Thoracic aorta (tissue), 2 donors: Measurements from ENCODE around the gene E2F4. TPM values are rescaled to one million over a fixed set of nuclear protein-coding genes. Genes with fewer than 3 reads are reported as not detected.

Experiments
- ATAC-seq: fragments of 150-250 bp; one replicate; pipeline ENCODE4 v1.8.0; 2017; ENCODE audit warnings: low read depth; ENCODE audit not compliant: insufficient number of reproducible peaks, low FRiP score
- DNase-seq: peaks from one replicate; pipeline ENCODE4 v3.0.0-alpha.2; 2020; ENCODE audit warnings: low spot score
- H3K27ac ChIP-seq, 2 donors: fragments of 200-600 bp; sonication (generic); 1 replicate in 1 of 2; 2 replicates in 1 of 2; pipeline ENCODE4 v1.5.1; 2016; ENCODE audit warnings: mild to moderate bottlenecking in 2 of 2, moderate library complexity in 2 of 2
- H3K27me3 ChIP-seq: fragments of 200-600 bp; sonication (generic); replicated peaks from 2 replicates; pipeline ENCODE4 v1.6.0; 2016; ENCODE audit warnings: mild to moderate bottlenecking; ENCODE audit not compliant: insufficient read depth
- H3K36me3 ChIP-seq: fragments of 200-600 bp; sonication (generic); one replicate; pipeline ENCODE4 v1.5.1; 2016
- H3K4me1 ChIP-seq, 2 donors: fragments of 200-600 bp; sonication (generic); 1 replicate in 1 of 2; 2 replicates in 1 of 2; pipeline versions ENCODE4 v1.5.1 to v1.6.0; 2016; ENCODE audit warnings: low read depth in 2 of 2, mild to moderate bottlenecking in 1 of 2; ENCODE audit not compliant: control insufficient read depth in 1 of 2
- H3K4me3 ChIP-seq: fragments of 200-600 bp; sonication (generic); 2 replicates; pipeline ENCODE4 v1.5.1; 2016; ENCODE audit warnings: mild to moderate bottlenecking
- H3K9me3 ChIP-seq: fragments of 200-600 bp; sonication (generic); 2 replicates; pipeline ENCODE4 v1.5.1; 2016
- total RNA-seq, 2 donors: library from RNA; depleted of rRNA; stranded (reverse); fragments of >200 nt; gene quantifications; one replicate each; pipeline versions ENCODE4 v1.1.0 to v1.2.3, GENCODE V29; 2016
- TF ChIP-seq, protein P1 (sequence below): fragments of 200-600 bp; sonication (generic); IDR thresholded peaks from one replicate; pipeline ENCODE4 v1.5.1; 2019; ENCODE audit warnings: antibody characterized with exemption

The E2F4 gene
- total RNA-seq, 2 donors from 2014 or later, result 96.4 to 120 TPM

DNA sequence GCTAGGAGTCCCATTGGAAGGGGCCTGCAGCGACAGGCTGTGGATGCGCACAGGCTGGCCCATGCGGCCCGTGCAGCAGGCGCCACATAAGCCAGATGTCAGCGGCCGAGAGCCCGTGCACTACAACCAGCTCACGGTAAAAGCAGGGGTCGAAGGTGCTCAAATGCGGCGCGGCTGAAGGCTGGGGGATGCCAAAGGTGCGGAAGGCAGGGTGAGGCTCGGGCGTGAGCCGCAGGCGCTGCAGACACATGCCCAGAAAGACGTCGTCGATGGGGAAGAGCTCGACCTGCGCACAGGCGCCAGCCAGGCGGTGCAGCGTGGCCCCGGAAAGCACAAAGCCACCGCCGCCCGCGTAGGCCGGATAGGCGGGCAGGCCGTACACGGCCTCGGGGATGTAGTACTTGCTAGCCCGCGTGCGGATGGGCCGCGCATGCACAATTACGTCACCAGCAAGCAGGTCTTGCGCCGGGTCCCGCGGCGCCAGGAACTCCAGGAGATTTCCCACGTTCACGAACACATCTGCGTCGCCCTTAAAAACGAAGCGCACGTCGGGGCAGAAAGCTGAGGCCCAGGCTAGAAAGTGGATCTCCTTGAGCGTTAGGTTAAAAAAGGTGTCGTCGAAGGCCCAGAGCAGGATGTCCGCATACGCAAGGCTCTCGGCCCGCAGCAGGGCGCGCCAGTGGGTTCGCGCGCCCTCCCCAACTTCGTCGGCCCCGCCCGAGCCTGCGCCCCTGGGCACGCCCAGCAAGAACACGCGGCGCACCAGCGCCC lies 42.5 kb upstream of the E2F4 start:
- H3K4me3 ChIP-seq, result peak overlapping the region; percentile 96
- H3K27me3 ChIP-seq, result no peaks in the 10 kb centered on the region
- H3K27ac ChIP-seq, result peak overlapping the region in 1 of 2 donors; percentile 95
- ATAC-seq (no peak), DNase-seq (no peak)
- H3K4me1 ChIP-seq, result peaks cover 0 to 7% of the 10 kb centered on the region in 2 donors
- peaks cover 16% of the 10 kb centered on the region for H3K36me3 ChIP-seq
- TF ChIP-seq, protein P1, sequence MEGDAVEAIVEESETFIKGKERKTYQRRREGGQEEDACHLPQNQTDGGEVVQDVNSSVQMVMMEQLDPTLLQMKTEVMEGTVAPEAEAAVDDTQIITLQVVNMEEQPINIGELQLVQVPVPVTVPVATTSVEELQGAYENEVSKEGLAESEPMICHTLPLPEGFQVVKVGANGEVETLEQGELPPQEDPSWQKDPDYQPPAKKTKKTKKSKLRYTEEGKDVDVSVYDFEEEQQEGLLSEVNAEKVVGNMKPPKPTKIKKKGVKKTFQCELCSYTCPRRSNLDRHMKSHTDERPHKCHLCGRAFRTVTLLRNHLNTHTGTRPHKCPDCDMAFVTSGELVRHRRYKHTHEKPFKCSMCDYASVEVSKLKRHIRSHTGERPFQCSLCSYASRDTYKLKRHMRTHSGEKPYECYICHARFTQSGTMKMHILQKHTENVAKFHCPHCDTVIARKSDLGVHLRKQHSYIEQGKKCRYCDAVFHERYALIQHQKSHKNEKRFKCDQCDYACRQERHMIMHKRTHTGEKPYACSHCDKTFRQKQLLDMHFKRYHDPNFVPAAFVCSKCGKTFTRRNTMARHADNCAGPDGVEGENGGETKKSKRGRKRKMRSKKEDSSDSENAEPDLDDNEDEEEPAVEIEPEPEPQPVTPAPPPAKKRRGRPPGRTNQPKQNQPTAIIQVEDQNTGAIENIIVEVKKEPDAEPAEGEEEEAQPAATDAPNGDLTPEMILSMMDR, result no peak
- no peaks in the 10 kb centered on the region for H3K9me3 ChIP-seq

DNA sequence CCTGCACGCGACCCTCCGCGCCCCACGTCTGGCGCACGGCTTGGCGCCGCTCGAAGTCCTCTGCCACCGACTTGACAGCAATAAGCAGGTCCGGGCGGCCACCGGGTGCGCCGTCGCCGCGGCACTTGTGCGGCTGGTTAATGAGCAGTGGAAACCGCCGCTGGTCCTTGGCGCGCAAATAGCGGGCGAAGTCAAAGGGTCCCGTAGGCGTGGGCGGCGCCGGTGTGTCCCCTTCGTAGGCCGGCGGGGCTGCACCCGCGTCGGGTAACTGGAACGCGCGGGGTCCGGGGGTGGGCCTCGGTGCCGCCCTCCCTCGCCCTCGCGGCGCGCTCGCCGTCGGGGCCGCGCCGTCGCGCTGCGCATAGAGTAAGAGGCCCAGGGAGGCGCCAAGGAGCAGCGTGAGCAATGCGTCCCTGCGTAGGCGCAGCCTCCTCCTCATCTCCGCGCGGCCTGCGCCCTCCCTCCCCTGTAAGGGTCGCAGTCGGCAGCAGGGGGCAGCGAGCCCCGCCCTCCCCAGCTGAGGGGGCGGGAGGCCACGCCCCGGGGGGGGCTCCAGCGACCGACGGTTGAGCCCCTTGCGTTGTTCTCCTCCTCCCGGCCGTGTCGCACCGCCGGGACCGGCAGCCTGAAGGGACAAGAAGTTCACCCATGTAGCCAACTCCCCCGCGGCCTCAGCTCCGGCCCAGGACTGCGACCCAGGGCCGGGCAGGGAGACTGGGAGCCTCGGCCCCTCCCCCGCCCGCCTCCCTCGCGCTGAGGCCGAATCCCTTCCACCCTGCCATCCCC lies 41.7 kb upstream of the E2F4 start:
- H3K36me3 ChIP-seq, result peaks cover 10% of the 10 kb centered on the region
- no peaks in the 10 kb centered on the region for H3K27me3 ChIP-seq
- H3K4me3 ChIP-seq, result peak overlapping the region; percentile 96
- no peaks in the 10 kb centered on the region for H3K9me3 ChIP-seq
- peaks cover 5 to 15% of the 10 kb centered on the region in 2 donors for H3K4me1 ChIP-seq
- DNase-seq (no peak), ATAC-seq (no peak)
- TF ChIP-seq, protein P1, result no peak
- H3K27ac ChIP-seq, result peak overlapping the region; percentile 94 to 95

DNA sequence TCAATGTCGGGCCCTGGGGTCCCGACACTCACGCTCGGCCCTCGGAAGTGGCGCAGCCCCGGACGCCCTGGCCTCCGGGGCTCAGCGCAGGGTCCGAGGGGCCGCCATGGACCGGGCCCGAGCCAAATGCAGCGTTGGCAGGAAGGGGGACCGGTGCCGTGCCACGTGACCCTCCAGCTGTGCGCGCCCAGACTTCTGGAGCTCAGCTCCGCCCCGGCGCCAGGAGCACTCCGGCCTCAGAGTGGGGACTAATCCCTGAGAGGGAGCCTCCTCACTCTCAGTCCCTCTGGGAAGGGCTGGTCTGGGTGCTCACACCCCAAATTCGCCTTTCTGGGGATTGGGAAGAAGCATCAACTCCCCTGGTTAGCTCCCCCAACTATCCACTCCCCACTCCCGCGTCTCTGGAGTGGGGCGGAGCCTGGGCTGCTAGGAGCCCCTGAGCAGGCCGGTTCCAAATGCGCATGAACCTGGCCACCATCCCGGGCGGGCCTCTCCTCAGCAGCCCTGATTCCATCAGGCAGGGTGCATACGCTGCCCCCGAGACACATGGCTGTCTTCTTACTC lies 41.0 kb upstream of the E2F4 start, which contains the start of gene B3GNT9:
Gene B3GNT9, minus strand, starts transcription at position 166 of the 564 bp plus-strand sequence. CDS start 513 bp downstream, outside the sequence.
- DNase-seq (no peak), ATAC-seq (peak; percentile 63)
- peaks cover 5% of the 10 kb centered on the region for H3K36me3 ChIP-seq
- peak within 1 kb of the TSS; percentile 94 to 95 for H3K27ac ChIP-seq
- no peaks in the 10 kb centered on the region for H3K27me3 ChIP-seq
- peaks cover 7 to 21% of the 10 kb centered on the region in 2 donors for H3K4me1 ChIP-seq
- H3K9me3 ChIP-seq, result no peaks in the 10 kb centered on the region
- H3K4me3 ChIP-seq, result peak within 1 kb of the TSS; percentile 96
- TF ChIP-seq, protein P1, result no peak

DNA sequence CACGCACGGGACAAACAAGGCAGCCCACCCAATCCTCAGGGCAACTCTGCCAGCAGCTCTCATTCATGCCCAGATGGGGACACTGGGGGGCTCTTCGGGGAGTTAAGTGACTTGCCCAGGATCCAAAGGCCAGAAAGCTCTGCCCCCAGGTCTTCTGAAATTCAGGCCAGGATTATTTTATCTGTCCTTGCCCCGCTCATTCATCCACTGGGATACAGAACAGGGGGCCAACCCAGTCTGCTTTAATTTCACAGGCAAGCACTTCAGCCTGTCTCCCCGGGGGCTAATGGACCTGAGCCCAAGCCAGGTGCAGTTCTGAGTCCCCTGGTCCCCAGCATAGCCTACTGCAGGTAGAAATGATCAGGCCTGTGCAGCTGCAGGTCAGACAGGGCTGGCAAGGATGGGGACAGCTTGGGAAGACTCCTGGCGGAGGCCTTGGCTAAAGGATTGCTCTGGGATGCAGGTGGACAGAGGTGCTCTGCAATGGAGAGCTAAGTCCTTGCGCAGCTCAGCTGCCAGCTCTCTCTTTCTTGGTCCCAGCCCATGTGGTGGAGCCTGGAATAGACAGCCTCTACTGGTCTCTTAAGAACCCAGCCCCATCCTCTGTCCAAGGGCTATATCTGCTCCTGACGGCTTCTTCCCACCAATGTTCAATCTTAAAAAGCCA lies 40.4 kb upstream of the E2F4 start:
- peak overlapping the region; percentile 94 to 95 for H3K27ac ChIP-seq
- H3K4me3 ChIP-seq, result peak overlapping the region; percentile 96
- no peaks in the 10 kb centered on the region for H3K9me3 ChIP-seq
- H3K4me1 ChIP-seq, result peaks cover 7 to 26% of the 10 kb centered on the region in 2 donors
- H3K36me3 ChIP-seq, result no peaks in the 10 kb centered on the region
- ATAC-seq (no peak), DNase-seq (no peak)
- no peaks in the 10 kb centered on the region for H3K27me3 ChIP-seq
- TF ChIP-seq, protein P1, result no peak
